Sigmoid colon (tissue), 7 donors: Measurements from ENCODE around the gene SHANK3. TPM values are rescaled to one million over a fixed set of nuclear protein-coding genes. Genes with fewer than 3 reads are reported as not detected.

Experiments
- DNase-seq: peaks from one replicate; pipeline ENCODE4 v3.0.0-alpha.2; 2019
- H3K27ac ChIP-seq, 4 donors: fragments of 200-600 bp; sonication (generic); one replicate each; pipeline ENCODE4 v1.5.1; 2016 to 2019; ENCODE audit warnings: mild to moderate bottlenecking in 1 of 4
- H3K27me3 ChIP-seq, 3 donors: fragments of 200-600 bp; sonication (generic); one replicate each; pipeline ENCODE4 v1.5.1; 2019; ENCODE audit warnings: mild to moderate bottlenecking in 1 of 3
- H3K36me3 ChIP-seq, 4 donors: fragments of 200-600 bp; sonication (generic); one replicate each; pipeline ENCODE4 v1.5.1; 2016 to 2019
- H3K4me1 ChIP-seq, 4 donors: fragments of 200-600 bp; sonication (generic); one replicate each; pipeline ENCODE4 v1.5.1; 2017 to 2019
- H3K4me3 ChIP-seq, 4 donors: fragments of 200-600 bp; sonication (generic); one replicate each; pipeline ENCODE4 v1.5.1; 2017 to 2019; ENCODE audit warnings: mild to moderate bottlenecking in 2 of 4, moderate library complexity in 1 of 4
- H3K9me3 ChIP-seq, 4 donors: fragments of 200-600 bp in 3 of 4; sonication (generic) in 3 of 4; one replicate each; pipeline versions ENCODE4 v1.5.1 to v1.6.1; 2013 to 2019
- EP300 ChIP-seq, 4 donors: sonication (generic); formaldehyde crosslinking; IDR thresholded peaks; one replicate each; pipeline ENCODE4 v1.6.1; 2017; ENCODE audit warnings: antibody characterized with exemption in 4 of 4
- POLR2A ChIP-seq, 2 donors: fragments of 450-650 bp; IDR thresholded peaks; one replicate each; pipeline ENCODE4 v1.6.1; 2016; ENCODE audit warnings: antibody characterized with exemption in 2 of 2, mild to moderate bottlenecking in 2 of 2, moderate library complexity in 2 of 2
- POLR2AphosphoS5 ChIP-seq, 4 donors: sonication (generic); formaldehyde crosslinking; IDR thresholded peaks; one replicate each; pipeline ENCODE4 v1.6.1; 2017; ENCODE audit warnings: antibody characterized with exemption in 4 of 4
- WGBS, 2 donors: extraction: QIAGEN DNeasy Blood & Tissue Kit; methylation state at CpG; one replicate each; pipeline ENCODE4 v1.1.7; 2013; 5-methylcytosine and 5-hydroxymethylcytosine counted together
- intact Hi-C: fragments of 100-400 bp; cut with DNase I; formaldehyde crosslinking; loops from one replicate; pipeline ENCODE4 v1.15.1; 2023
- polyA plus RNA-seq, 3 donors: library from polyadenylated mRNA; stranded (reverse); fragments of 200-250 nt; gene quantifications; one replicate each; pipeline ENCODE4 v1.2.3, GENCODE V29; 2013
- total RNA-seq, 4 donors: library from RNA; depleted of rRNA; stranded (reverse); fragments of >200 nt; gene quantifications; one replicate each; pipeline ENCODE4 v1.1.0, GENCODE V29; 2016
- TF ChIP-seq, protein P1 (sequence below), 4 experiments: fragments of 450-650 bp in 3 of 4; fragments of 200-600 bp in 1 of 4; IDR thresholded peaks; one replicate each; pipeline ENCODE4 v1.5.1; 2016 to 2019; ENCODE audit warnings: antibody characterized with exemption in 4 of 4, mild to moderate bottlenecking in 3 of 4, moderate library complexity in 2 of 4
- donor health status: healthy with polysubstance abuse.
- donor health status: Bipolar disorder and iron deficiency.
- donor health status: healthy.

The SHANK3 gene
- total RNA-seq (10 to 100 TPM in 1 of 4 donors, 1 to 10 TPM in 3; 2.5 to 14.4 (median 3.7) TPM), polyA plus RNA-seq (1 to 10 TPM in 1 of 3 donors, under 1 TPM in 2; 0.23 to 6.6 (median 0.60) TPM)

DNA sequence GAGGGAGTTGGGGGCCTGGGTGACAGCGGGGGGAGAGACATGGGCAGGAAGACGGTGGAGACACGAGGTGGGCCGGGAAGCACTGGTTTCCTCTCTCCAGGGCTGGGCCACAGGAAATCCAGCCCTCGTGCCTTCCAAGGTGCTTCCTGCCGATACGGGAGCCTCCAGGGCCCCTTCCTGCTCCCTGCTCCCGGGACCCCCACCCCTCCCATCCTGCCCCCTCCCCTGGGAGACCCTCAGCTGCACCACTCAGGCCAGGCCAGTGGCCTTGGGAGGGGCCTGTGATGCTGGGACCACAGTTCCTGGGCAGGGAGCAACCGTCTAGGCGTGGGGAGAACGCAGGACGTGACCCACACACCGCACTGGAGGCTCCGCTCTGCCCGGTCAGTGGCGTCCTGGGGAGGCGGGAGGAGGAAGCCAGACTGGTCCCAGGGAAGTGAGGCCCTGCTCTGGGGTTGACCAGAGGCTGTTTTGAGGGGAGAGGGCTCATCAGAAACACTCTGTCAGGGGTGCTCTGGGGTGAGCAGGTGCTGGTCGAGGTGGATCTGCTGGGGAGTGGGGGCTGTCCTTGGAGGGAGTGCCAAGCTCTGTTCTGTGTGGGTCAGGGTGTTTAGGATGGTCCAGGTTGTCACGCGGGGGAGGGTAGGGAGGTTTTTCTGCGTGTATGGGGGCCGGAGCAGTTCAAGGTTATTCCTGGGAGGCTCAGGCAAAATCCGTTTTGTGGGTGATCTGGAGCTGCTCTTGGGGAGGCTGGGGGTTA is at the start of gene SHANK3:
Gene SHANK3, plus strand, starts transcription at position 353 of the 760 bp plus-strand sequence.
- Histone ChIP-seq H3K4me1 (peaks cover 0 to 18% (median 15%) of the 10 kb centered on the region in 4 donors), H3K36me3 (no peaks in the 10 kb centered on the region), H3K9me3 (no peaks in the 10 kb centered on the region), H3K27me3 (peaks cover 22 to 75% (median 43%) of the 10 kb centered on the region in 3 donors), H3K27ac (peak within 1 kb of the TSS; percentile 22 to 64 (median 46)), H3K4me3 (peak within 1 kb of the TSS; percentile 11 to 41 (median 33))
- intact Hi-C loops: no loop called here
- peak; percentile 77 for DNase-seq
- TF ChIP-seq, protein P1, sequence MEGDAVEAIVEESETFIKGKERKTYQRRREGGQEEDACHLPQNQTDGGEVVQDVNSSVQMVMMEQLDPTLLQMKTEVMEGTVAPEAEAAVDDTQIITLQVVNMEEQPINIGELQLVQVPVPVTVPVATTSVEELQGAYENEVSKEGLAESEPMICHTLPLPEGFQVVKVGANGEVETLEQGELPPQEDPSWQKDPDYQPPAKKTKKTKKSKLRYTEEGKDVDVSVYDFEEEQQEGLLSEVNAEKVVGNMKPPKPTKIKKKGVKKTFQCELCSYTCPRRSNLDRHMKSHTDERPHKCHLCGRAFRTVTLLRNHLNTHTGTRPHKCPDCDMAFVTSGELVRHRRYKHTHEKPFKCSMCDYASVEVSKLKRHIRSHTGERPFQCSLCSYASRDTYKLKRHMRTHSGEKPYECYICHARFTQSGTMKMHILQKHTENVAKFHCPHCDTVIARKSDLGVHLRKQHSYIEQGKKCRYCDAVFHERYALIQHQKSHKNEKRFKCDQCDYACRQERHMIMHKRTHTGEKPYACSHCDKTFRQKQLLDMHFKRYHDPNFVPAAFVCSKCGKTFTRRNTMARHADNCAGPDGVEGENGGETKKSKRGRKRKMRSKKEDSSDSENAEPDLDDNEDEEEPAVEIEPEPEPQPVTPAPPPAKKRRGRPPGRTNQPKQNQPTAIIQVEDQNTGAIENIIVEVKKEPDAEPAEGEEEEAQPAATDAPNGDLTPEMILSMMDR (IDR thresholded peaks at IDR 0.05): no peak
- TF ChIP-seq EP300 (IDR thresholded peaks at IDR 0.05) (no peak), POLR2A (IDR thresholded peaks at IDR 0.05) (no peak), POLR2AphosphoS5 (IDR thresholded peaks at IDR 0.05) (peak in 3 of 4 donors; percentile 41 to 67 (median 49))
- WGBS, 2 donors: 27 to 45% methylated on average over 23 of the region's 23 CpGs

DNA sequence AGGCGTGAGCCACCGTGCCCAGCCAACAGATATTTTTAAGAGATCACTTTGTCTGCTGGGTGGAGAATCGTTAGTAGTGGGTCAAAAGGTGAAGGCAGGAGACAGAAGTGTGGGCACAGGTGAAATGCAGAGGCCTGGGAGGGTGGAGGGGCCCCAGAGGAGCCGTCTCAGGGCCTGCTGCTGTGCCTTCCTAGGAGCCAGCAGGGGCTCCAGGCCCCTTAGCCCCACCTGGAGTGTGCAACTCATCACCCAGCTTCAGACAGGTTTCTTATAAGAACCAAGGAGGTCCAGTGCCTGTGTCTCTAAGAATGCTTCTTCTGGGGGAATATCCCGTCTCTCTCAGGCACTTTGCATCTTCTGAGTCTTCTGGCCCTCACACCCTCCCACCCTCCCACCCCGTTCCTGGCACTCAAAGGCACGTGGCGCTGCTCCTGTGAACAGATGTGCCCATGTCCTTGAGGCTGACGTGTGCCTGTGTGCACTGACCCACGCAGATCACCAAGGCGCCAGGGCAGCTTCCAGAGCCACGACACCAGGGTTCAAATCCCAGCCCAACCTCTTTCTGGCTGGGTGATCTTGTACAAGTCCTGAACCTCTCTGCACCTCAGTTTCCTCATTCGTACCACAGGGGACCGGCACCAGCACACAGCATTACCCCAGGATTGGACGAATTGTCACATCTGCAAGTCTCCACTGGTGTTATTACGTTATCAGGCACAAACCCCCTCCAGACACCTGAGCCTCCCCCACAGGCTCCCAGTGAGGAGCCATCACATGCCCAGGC is 48.1 kb upstream of the SHANK3 start:
- intact Hi-C loops: loop anchor here (5.0 kb wide), 5 partner anchors 42 to 382 kb away; partner anchors contain the start of genes CHKB and SCO2
- DNase-seq: no peak
- Histone ChIP-seq H3K27me3 (peaks cover 0 to 20% (median 14%) of the 10 kb centered on the region in 3 donors), H3K4me3 (no peak overlapping the region), H3K4me1 (peaks cover 0 to 33% (median 24%) of the 10 kb centered on the region in 4 donors), H3K36me3 (no peaks in the 10 kb centered on the region), H3K27ac (no peak overlapping the region), H3K9me3 (no peaks in the 10 kb centered on the region)
- TF ChIP-seq POLR2A (IDR thresholded peaks at IDR 0.05) (no peak), EP300 (IDR thresholded peaks at IDR 0.05) (no peak), POLR2AphosphoS5 (IDR thresholded peaks at IDR 0.05) (no peak)
- TF ChIP-seq, protein P1 (IDR thresholded peaks at IDR 0.05): no peak
- WGBS, 2 donors: 85 to 86% methylated on average over 16 of the region's 16 CpGs

DNA sequence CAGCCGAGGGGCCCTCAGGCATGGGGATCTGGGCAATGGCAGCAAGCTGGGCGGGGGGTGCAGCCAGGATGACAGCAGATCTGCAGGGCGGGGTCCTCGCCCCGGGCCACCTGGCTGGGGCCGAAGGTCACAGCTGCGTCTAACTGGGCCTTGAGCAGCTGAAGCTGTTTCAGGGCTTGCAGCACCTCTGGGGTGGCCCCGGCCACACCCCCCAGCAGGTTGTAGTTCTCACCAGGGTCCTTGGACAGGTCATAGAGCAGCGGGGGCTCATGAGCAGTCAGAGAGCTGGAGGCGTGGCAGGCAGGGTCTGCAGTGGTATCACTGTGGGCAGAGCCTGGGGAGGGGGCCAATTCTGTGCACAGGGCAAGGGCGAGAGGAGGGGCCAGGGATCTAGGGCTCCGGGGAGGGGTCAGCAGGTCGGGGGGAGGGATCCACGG is 47.5 kb upstream of the SHANK3 start:
- WGBS, 2 donors: 36 to 77% methylated on average over 14 of the region's 14 CpGs
- H3K4me3 ChIP-seq: no peak overlapping the region
- DNase-seq: no peak
- no peaks in the 10 kb centered on the region for H3K36me3 ChIP-seq
- peaks cover 0 to 14% (median 9%) of the 10 kb centered on the region in 3 donors for H3K27me3 ChIP-seq
- H3K27ac ChIP-seq: no peak overlapping the region
- TF ChIP-seq, protein P1 (IDR thresholded peaks at IDR 0.05): no peak
- TF ChIP-seq POLR2AphosphoS5 (IDR thresholded peaks at IDR 0.05) (no peak), EP300 (IDR thresholded peaks at IDR 0.05) (no peak), POLR2A (IDR thresholded peaks at IDR 0.05) (no peak)
- peaks cover 0 to 30% (median 21%) of the 10 kb centered on the region in 4 donors for H3K4me1 ChIP-seq
- intact Hi-C loops: loop anchor here (5.0 kb wide), 4 partner anchors 43 to 383 kb away; partner anchors contain the start of genes CHKB and SCO2
- no peaks in the 10 kb centered on the region for H3K9me3 ChIP-seq

DNA sequence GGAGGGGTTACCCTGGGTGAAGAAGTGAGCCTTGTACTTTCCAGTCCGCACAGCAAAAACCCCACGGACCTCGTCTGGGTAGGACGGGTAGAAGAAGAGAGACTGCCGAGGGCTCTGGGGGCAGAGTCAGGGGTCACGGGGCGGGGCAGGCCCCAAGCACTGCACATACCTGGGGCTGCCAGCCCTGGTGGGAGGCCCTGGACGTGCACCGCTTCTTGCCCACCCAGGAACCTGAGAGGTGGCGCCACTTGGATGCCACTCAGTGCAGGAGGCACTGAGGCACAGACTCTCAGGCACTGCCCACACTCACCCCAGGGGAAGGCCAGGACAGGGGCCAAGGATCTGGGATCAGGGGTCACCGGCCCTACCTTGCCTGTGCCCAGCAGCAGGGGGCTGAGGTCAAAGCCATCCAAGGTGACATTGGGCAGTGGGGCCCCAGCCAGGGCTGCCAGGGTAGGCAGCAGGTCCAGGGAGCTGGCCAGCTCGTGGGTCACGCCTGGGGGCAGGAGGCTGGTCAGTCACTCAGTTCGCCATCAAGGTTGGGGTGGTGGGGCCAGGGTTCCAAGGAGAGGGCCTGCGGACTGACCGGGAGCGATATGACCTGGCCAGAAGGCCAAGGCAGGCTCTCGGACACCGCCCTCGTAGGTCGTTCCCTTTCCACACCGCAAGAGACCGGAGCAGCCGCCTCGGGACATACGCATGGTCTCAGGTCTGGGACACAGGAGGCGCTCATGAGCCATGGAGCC is 46.9 kb upstream of the SHANK3 start:
- intact Hi-C loops: loop anchor here (5.0 kb wide), 4 partner anchors 43 to 383 kb away; partner anchors contain the start of genes CHKB and SCO2
- 92 to 93% methylated on average over 27 of the region's 27 CpGs for WGBS, 2 donors
- H3K4me3 ChIP-seq: no peak overlapping the region
- no peaks in the 10 kb centered on the region for H3K9me3 ChIP-seq
- no peaks in the 10 kb centered on the region for H3K36me3 ChIP-seq
- peak; percentile 64 for DNase-seq
- peaks cover 0 to 9% (median 4%) of the 10 kb centered on the region in 3 donors for H3K27me3 ChIP-seq
- no peak overlapping the region for H3K27ac ChIP-seq
- TF ChIP-seq POLR2AphosphoS5 (IDR thresholded peaks at IDR 0.05) (no peak), EP300 (IDR thresholded peaks at IDR 0.05) (no peak), POLR2A (IDR thresholded peaks at IDR 0.05) (no peak)
- TF ChIP-seq, protein P1 (IDR thresholded peaks at IDR 0.05): no peak
- H3K4me1 ChIP-seq: peaks cover 0 to 24% (median 17%) of the 10 kb centered on the region in 4 donors
